NK-92 treated with Interleukin-12 subunit alpha and Interleukin-12 subunit beta, amount 100 ng/mL, for 24 hours (cell line): ENCODE data around the gene MYOG.

Experiments used
- DNase-seq: peaks from one replicate; lab custom pipeline; 2025; lab: John Stamatoyannopoulos, UW

The MYOG gene

GRCh38 chr1:203046984-203047630 lies 38.7 kb downstream of the MYOG start:
- no peak for DNase-seq

GRCh38 chr1:203045821-203046594 lies 39.8 kb downstream of the MYOG start:
- no peak for DNase-seq

- no peak for DNase-seq
Observed at GRCh38 chr1:203045336-203045735, 40.5 kb downstream of the MYOG start.

- DNase-seq: no peak
Observed at GRCh38 chr1:203044546-203045250, 41.1 kb downstream of the MYOG start.

GRCh38 chr1:203043830-203044545 lies 41.8 kb downstream of the MYOG start:
- DNase-seq: no peak

GRCh38 chr1:203041351-203041932 lies 44.4 kb downstream of the MYOG start:
- no peak for DNase-seq

- no peak for DNase-seq
Observed at GRCh38 chr1:203040513-203041275, 45.1 kb downstream of the MYOG start.

GRCh38 chr1:203039609-203040512 lies 46.0 kb downstream of the MYOG start:
- no peak for DNase-seq

- no peak for DNase-seq
Observed at GRCh38 chr1:203038891-203039608, 46.8 kb downstream of the MYOG start.

- no peak for DNase-seq
Observed at GRCh38 chr1:203038217-203038741, 47.5 kb downstream of the MYOG start.

- no peak for DNase-seq
Observed at GRCh38 chr1:203037509-203038190, 48.2 kb downstream of the MYOG start.

- no peak for DNase-seq
Observed at GRCh38 chr1:203036537-203036936, 49.3 kb downstream of the MYOG start.

- DNase-seq: no peak
Observed at GRCh38 chr1:203036135-203036534, 49.7 kb downstream of the MYOG start.

- no peak for DNase-seq
Observed at GRCh38 chr1:203035111-203036000, 50.5 kb downstream of the MYOG start.

GRCh38 chr1:203034422-203035110 lies 51.2 kb downstream of the MYOG start:
- no peak for DNase-seq

- DNase-seq: no peak
Observed at GRCh38 chr1:203033917-203034316, 51.9 kb downstream of the MYOG start.

- no peak for DNase-seq
Observed at GRCh38 chr1:203033287-203033686, 52.5 kb downstream of the MYOG start.
